Measurements from ENCODE around the gene ARHGAP33. TPM values are rescaled to one million over a fixed set of nuclear protein-coding genes. Genes with fewer than 3 reads are reported as not detected.

The ARHGAP33 gene
- total and polyA plus RNA-seq, 2 of the 8 experiments (the other 6 are each of a cell fraction or from before 2014, with no cell fraction given), result 6.5 to 25.2 TPM

DNA sequence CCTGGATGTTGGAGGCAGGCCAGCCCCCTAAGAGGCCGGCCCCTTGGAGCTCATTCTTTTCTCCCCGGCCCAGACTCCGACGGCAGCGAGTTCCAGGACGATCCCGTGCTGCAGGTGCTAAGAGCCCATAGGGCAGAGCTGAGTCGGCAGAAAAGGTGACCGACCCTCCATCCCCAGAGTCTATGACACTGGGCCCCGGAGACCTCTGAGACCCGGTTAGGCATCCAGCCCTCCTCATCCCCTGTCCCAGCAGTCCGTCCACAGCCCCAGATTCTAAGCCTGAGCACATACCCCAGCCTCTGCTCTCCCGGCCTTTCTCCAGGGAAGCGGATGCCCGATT lies 7.3 kb upstream of the ARHGAP33 start:
- FAIRE-seq, result no peak
- POLR2A ChIA-PET (ENCODE audit: partially characterized antibody), result interaction anchor here (0.6 to 2.8 kb wide), 6 partner anchors 8 to 257 kb away, joined by 3 to 11 read pairs (median 6); partner anchors contain the start of genes HSPB6, PROSER3, PSENEN and U2AF1L4
- TF ChIP-seq POLR2AphosphoS5 (IDR thresholded peaks at IDR 0.05; ENCODE audit: low read depth, low read length) (no peak), SP1 (IDR thresholded peaks at IDR 0.05; ENCODE audit: low read depth, low read length) (no peak), USF2 (IDR thresholded peaks at IDR 0.05; ENCODE audit: low read length) (no peak), BCL11A (IDR thresholded peaks at IDR 0.05; ENCODE audit: low read depth in 2 of 2, low read length in 2 of 2) (no peak), MAFK (IDR thresholded peaks at IDR 0.05; ENCODE audit: low read depth, low read length) (peak; percentile 78; the same call in 1 of the 2 replicates), JUND (IDR thresholded peaks at IDR 0.05; ENCODE audit: low read length) (no peak)

More for the DNA sequence above, 7.3 kb upstream of the ARHGAP33 start:
- H3K4me3 ChIP-seq (ENCODE audit: extremely low read depth in 1 of 4, insufficient read depth in 2 of 4, low read depth in 3 of 4, low read length in 4 of 4), result no peak overlapping the region
- no peaks in the 10 kb centered on the region; the same call in 1 of the 2 replicates for H3K79me1 ChIP-seq (ENCODE audit: low read depth, low read length)
- H3K9ac ChIP-seq (replicated peaks in 1 of 4; ENCODE audit: extremely low read depth in 1 of 4, low read depth in 3 of 4, low read length in 3 of 4), result no peak overlapping the region
- no peak overlapping the region for H3K4ac ChIP-seq (replicated peaks; ENCODE audit: insufficient read length, low read depth, low read length)
- peak overlapping the region; percentile 13 to 36 for H3K4me2 ChIP-seq (ENCODE audit: insufficient read depth in 1 of 2, low read depth in 2 of 2, low read length in 2 of 2)
- H3K56ac ChIP-seq (replicated peaks; ENCODE audit: insufficient read length, low read depth, low read length), result no peak overlapping the region
- no peak overlapping the region for H4K5ac ChIP-seq (ENCODE audit: insufficient read length, low read depth, low read length)
- no peak overlapping the region for H2AK5ac ChIP-seq (ENCODE audit: low read depth, low read length)
- H3K23ac ChIP-seq (ENCODE audit: insufficient read length), result no peak overlapping the region
- H3K36me3 ChIP-seq (ENCODE audit: control insufficient read depth in 2 of 4, insufficient read depth in 4 of 4, low read length in 3 of 4), result peaks cover 0 to 6% (median 3%) of the 10 kb centered on the region in 4 experiments; a peak in 4 of 8 replicates
- no peaks in the 10 kb centered on the region for H3K79me2 ChIP-seq (ENCODE audit: control insufficient read depth in 1 of 2, insufficient read depth in 2 of 2, low read length in 2 of 2)
- no peak overlapping the region for H4K91ac ChIP-seq (replicated peaks; ENCODE audit: insufficient read length, low read length)
- no peak overlapping the region for H2BK15ac ChIP-seq (ENCODE audit: low read length)
- no peak overlapping the region for H2BK120ac ChIP-seq (replicated peaks; ENCODE audit: low read depth, low read length)
- no peak overlapping the region for H2BK20ac ChIP-seq (ENCODE audit: low read length)
- H3K4me1 ChIP-seq (replicated peaks in 1 of 4; ENCODE audit: control insufficient read depth in 3 of 4, insufficient read depth in 4 of 4, low read length in 3 of 4), result peaks cover 0 to 13% (median 7%) of the 10 kb centered on the region in 4 experiments; a peak in 5 of 7 replicates
- H3K27me3 ChIP-seq (replicated peaks in 1 of 4; ENCODE audit: control insufficient read depth in 3 of 4, extremely low read depth in 1 of 4, insufficient read depth in 3 of 4, low read length in 3 of 4), result no peaks in the 10 kb centered on the region; a peak in 1 of 7 replicates
- no peak overlapping the region for H2BK5ac ChIP-seq (ENCODE audit: low read depth, low read length)
- H2BK12ac ChIP-seq (ENCODE audit: low read depth, low read length), result no peak overlapping the region
- peak overlapping the region; percentile 58; the same call in 1 of the 2 replicates for H4K8ac ChIP-seq (ENCODE audit: extremely low read depth, insufficient read depth, low read length)
- no peak overlapping the region for H3K27ac ChIP-seq (ENCODE audit: low read depth, low read length)
- CTCF ChIA-PET (ENCODE audit: partially characterized antibody), result interaction anchor here (1.2 to 2.5 kb wide), 3 partner anchors 24 to 74 kb away, joined by 3 to 9 read pairs (median 6); no protein-coding TSS in a partner anchor
- peak overlapping the region; percentile 48 for H3K18ac ChIP-seq (ENCODE audit: extremely low read depth, low read length)
- H3K14ac ChIP-seq (ENCODE audit: insufficient read length), result no peak overlapping the region
- H2AFZ ChIP-seq (ENCODE audit: low read length), result no peak overlapping the region
- H3K23me2 ChIP-seq (ENCODE audit: low read depth, low read length), result no peaks in the 10 kb centered on the region; the same call in 1 of the 2 replicates
- DNase-seq (ENCODE audit: low read depth in 1 of 2, low spot score in 2 of 2), result no peak
- H3K9me3 ChIP-seq (ENCODE audit: insufficient read depth in 2 of 2, low read depth in 1 of 2, low read length in 1 of 2), result no peaks in the 10 kb centered on the region
- 48% methylated on average over 15 of the region's 15 CpGs; no CpG with 5 or more reads in 1 of the 2 experiments for WGBS, 2 experiments (ENCODE audit: extremely low coverage in 1 of 2, insufficient coverage in 1 of 2, insufficient read length in 1 of 2, insufficient replicate concordance in 2 of 2, low coverage in 1 of 2, low lambda C conversion rate in 2 of 2, missing lambda C conversion rate in 1 of 2)
- peaks cover 4 to 5% of the 10 kb centered on the region in 2 experiments for H4K20me1 ChIP-seq (replicated peaks in 1 of 2; ENCODE audit: control insufficient read depth in 1 of 2, insufficient read depth in 2 of 2, low read length in 2 of 2)
